HL-60 (cell line): ENCODE results near the gene BNIP5.

ENCODE experiments used
- CTCF ChIP-seq: IDR thresholded peaks from one replicate; pipeline ENCODE4 v1.5.1; 2011; ENCODE audit warnings: low read length, control low read depth, inconsistent platforms; ENCODE audit not compliant: insufficient read depth
- REST ChIP-seq: IDR thresholded peaks from 2 replicates; pipeline ENCODE4 v1.6.1; 2012; ENCODE audit warnings: low read depth; ENCODE audit not compliant: insufficient replicate concordance

- TF ChIP-seq CTCF = no peak
- TF ChIP-seq REST = no peak
Observed at GRCh38 chr6:36301085-36301658, 35.5 kb downstream of the BNIP5 start.
